ENCODE data around the gene CYB561D1. TPM values are rescaled to one million over a fixed set of nuclear protein-coding genes. Genes with fewer than 3 reads are reported as not detected.
A peak's percentile ranks its signal among the peaks of the same experiment; 100 is the strongest.

CYB561D1 gene
- total and polyA plus RNA-seq, 9 of the 15 experiments (the other 6 are each of a cell fraction or from before 2014, with no cell fraction given), result 0.71 to 7.2 (median 3.5) TPM

DNA sequence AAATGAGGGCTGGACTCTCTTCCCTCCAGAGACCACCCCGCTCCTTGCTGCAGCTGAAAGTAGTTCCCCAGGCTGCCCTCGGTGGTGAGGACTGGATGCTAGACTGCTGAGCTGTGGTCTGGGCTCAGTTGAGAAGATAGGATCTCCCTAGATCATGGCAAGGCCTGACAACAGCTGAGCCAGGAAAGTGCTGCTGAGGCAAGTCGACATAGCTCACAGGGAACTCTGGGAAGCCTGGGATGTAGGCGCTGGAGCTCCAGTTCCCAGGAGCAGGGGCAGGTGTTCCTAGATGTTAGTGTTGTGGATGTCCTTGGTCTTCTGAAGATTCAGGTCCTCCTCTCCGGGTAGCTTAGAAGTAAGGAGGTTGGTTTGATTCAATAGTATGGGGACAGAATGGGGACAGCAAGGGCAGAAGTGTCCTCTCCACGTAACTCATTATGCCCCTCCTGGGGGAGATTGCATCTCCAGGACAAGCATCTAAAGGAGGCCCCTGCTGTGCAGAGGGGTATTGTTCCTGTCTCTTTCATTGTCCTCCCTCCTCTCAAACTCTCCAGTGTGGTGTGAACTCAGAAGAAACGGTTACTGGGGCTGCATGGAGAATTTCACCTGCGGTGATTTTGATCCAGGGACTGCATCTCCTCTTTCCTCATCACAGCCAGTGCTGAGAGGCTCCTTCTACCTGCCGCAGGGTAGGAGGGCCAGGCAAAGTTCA, 3.7 kb downstream of the CYB561D1 start (continued):
- TF ChIP-seq, protein P1, sequence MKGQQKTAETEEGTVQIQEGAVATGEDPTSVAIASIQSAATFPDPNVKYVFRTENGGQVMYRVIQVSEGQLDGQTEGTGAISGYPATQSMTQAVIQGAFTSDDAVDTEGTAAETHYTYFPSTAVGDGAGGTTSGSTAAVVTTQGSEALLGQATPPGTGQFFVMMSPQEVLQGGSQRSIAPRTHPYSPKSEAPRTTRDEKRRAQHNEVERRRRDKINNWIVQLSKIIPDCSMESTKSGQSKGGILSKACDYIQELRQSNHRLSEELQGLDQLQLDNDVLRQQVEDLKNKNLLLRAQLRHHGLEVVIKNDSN (CRISPR knock-in tag; IDR thresholded peaks at IDR 0.05), result no peak

DNA sequence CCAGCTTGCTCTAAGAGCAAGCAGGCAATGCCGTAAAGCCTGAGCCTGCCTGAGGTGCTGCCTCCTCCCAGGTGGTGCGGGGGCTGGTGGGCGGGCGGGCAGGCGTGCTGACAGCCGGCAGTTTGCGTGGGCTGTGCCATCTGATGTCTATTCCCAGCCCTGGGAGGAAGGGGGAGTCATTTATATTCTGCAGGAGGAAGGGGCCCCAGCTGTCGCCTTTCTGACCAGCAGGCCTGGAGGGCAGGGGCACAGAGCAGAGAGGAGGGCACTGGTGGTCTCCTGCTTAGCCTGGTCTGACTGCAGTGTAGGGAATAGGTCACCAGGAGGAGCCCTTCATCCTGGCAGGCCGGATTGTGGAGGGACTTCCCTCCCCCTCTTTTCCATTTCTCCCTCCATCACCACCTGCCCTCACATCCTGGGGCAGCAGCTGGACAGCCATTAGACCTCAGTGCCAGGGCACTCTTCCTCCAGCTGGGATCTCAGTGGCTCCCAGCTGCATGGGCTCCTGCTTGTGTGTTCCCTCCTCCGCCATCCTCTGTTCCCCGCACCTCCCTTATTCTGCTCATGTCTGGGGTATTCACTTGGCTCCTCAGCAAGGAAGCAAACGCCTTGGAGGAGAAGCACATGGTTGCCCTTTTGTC, 4.4 kb downstream of the CYB561D1 start:
- Histone ChIP-seq H3K4me2 (ENCODE audit: insufficient read depth, low read length) (no peak overlapping the region), H2AFZ (ENCODE audit: low read depth, low read length) (no peak overlapping the region), H4K20me1 (replicated peaks; ENCODE audit: control insufficient read depth, insufficient read depth, low read length) (no peaks in the 10 kb centered on the region; the same call in 1 of the 2 replicates), H3K9me3 (replicated peaks; ENCODE audit: control insufficient read depth, insufficient read depth, low read depth, low read length) (no peaks in the 10 kb centered on the region), H3K9ac (ENCODE audit: insufficient read depth in 1 of 2, low read depth in 2 of 2, low read length in 2 of 2) (no peak overlapping the region), H3K27ac (ENCODE audit: extremely low read depth, low read depth, low read length) (no peak overlapping the region), H3K4me1 (replicated peaks in 1 of 2; ENCODE audit: control insufficient read depth in 2 of 2, insufficient read depth in 2 of 2, low read length in 2 of 2) (peaks cover 27 to 32% of the 10 kb centered on the region in 2 experiments), H3K36me3 (ENCODE audit: control insufficient read depth, insufficient read depth, low read length) (peaks cover 26% of the 10 kb centered on the region; the same call in 2 of the 3 replicates), H3K27me3 (ENCODE audit: control insufficient read depth in 2 of 2, insufficient read depth in 2 of 2, low read length in 2 of 2) (no peaks in the 10 kb centered on the region), H3K79me2 (ENCODE audit: control insufficient read depth, insufficient read depth, low read length) (peaks cover 5% of the 10 kb centered on the region; the same call in 1 of the 3 replicates), H3K4me3 (no peak overlapping the region), H3K9me1 (ENCODE audit: control insufficient read depth, insufficient read depth, low read length) (no peaks in the 10 kb centered on the region)
- in situ Hi-C loops (cut with MboI), result loop anchor here (5.0 kb wide), 1 partner anchor 34 kb away; no protein-coding TSS in a partner anchor
- BruUV-seq (replicated peaks), result no TSS peak
- ATAC-seq (0 out of 3 replicates have a peak, but pooled peaks have one; percentile 9), FAIRE-seq (no peak), DNase-seq (ENCODE audit: extremely low read depth in 1 of 4, low spot score in 3 of 4) (peak; percentile 46 to 68 (median 58))
- 74% methylated on average over 10 of the region's 12 CpGs for WGBS (ENCODE audit: insufficient coverage, low coverage, missing lambda C conversion rate)
- CTCF ChIA-PET (ENCODE audit: low intra/inter-chr PET ratio), result interaction anchor here (0.7 to 6.4 kb wide), 3 partner anchors 13 to 275 kb away, joined by 3 to 84 read pairs (median 4); no protein-coding TSS in a partner anchor
- POLR2A ChIA-PET, result interaction anchor here (0.6 to 1.9 kb wide), 2 partner anchors 8 to 408 kb away, joined by 3 to 6 read pairs; partner anchors contain the start of gene TMEM167B
- intact Hi-C loops (cut with micrococcal nuclease), result no loop called here
- TF ChIP-seq BDP1 (IDR thresholded peaks at IDR 0.05; ENCODE audit: insufficient read depth, insufficient read length), result no peak
- peak; percentile 66 for TF ChIP-seq SMC3 (conservative IDR thresholded peaks at IDR 0.05; ENCODE audit: insufficient read depth, low read depth, low read length)
- no peak for TF ChIP-seq RNF2 (IDR thresholded peaks at IDR 0.05)
- TF ChIP-seq, protein P2, sequence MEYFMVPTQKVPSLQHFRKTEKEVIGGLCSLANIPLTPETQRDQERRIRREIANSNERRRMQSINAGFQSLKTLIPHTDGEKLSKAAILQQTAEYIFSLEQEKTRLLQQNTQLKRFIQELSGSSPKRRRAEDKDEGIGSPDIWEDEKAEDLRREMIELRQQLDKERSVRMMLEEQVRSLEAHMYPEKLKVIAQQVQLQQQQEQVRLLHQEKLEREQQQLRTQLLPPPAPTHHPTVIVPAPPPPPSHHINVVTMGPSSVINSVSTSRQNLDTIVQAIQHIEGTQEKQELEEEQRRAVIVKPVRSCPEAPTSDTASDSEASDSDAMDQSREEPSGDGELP (CRISPR knock-in tag; IDR thresholded peaks at IDR 0.05; ENCODE audit: borderline replicate concordance), result peak; percentile 19; the same call in 1 of the 2 replicates
- TF ChIP-seq, protein P3, sequence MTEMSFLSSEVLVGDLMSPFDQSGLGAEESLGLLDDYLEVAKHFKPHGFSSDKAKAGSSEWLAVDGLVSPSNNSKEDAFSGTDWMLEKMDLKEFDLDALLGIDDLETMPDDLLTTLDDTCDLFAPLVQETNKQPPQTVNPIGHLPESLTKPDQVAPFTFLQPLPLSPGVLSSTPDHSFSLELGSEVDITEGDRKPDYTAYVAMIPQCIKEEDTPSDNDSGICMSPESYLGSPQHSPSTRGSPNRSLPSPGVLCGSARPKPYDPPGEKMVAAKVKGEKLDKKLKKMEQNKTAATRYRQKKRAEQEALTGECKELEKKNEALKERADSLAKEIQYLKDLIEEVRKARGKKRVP (CRISPR knock-in tag; IDR thresholded peaks at IDR 0.05), result no peak
- TF ChIP-seq, protein P4, sequence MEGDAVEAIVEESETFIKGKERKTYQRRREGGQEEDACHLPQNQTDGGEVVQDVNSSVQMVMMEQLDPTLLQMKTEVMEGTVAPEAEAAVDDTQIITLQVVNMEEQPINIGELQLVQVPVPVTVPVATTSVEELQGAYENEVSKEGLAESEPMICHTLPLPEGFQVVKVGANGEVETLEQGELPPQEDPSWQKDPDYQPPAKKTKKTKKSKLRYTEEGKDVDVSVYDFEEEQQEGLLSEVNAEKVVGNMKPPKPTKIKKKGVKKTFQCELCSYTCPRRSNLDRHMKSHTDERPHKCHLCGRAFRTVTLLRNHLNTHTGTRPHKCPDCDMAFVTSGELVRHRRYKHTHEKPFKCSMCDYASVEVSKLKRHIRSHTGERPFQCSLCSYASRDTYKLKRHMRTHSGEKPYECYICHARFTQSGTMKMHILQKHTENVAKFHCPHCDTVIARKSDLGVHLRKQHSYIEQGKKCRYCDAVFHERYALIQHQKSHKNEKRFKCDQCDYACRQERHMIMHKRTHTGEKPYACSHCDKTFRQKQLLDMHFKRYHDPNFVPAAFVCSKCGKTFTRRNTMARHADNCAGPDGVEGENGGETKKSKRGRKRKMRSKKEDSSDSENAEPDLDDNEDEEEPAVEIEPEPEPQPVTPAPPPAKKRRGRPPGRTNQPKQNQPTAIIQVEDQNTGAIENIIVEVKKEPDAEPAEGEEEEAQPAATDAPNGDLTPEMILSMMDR (IDR thresholded peaks at IDR 0.05 in 2 of 3, conservative IDR thresholded peaks at IDR 0.05 in 1 of 3; ENCODE audit: insufficient read depth in 2 of 3, low read depth in 1 of 3, low read length in 3 of 3), result peak; percentile 63 to 75 (median 71)

Measured in K562 (cell line).